ENCODE results near the gene DHCR7.

DNA sequence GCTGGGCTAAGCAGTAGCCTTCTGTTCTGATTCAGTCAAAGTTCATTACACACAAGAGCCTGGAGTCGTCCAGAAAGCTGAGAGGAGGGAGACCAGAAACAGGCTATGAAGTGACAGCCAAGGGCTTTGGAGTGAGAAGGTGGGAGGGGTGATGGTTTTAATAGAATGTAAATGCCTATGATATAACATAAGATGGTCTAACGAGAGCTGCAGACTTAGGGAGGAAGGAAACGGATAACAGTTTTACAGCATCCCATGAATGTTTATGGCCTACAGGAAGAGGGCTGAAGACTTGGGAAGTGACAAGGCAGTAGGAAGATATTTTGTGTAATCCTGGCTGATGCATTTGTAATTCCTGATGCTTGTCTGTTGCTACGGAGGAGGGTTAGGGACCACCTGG lies 62.0 kb downstream of the DHCR7 start:
- TF ChIP-seq, protein P1, sequence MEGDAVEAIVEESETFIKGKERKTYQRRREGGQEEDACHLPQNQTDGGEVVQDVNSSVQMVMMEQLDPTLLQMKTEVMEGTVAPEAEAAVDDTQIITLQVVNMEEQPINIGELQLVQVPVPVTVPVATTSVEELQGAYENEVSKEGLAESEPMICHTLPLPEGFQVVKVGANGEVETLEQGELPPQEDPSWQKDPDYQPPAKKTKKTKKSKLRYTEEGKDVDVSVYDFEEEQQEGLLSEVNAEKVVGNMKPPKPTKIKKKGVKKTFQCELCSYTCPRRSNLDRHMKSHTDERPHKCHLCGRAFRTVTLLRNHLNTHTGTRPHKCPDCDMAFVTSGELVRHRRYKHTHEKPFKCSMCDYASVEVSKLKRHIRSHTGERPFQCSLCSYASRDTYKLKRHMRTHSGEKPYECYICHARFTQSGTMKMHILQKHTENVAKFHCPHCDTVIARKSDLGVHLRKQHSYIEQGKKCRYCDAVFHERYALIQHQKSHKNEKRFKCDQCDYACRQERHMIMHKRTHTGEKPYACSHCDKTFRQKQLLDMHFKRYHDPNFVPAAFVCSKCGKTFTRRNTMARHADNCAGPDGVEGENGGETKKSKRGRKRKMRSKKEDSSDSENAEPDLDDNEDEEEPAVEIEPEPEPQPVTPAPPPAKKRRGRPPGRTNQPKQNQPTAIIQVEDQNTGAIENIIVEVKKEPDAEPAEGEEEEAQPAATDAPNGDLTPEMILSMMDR (IDR thresholded peaks at IDR 0.05; ENCODE audit: low read depth, low read length, poor library complexity, severe bottlenecking): no peak
- TF ChIP-seq EZH2phosphoT487 (IDR thresholded peaks at IDR 0.05; ENCODE audit: borderline replicate concordance, low read length): no peak
